Neuronal stem cell (in vitro differentiated cells): ENCODE measurements around the gene PCCB.
"Not testable (repeated sequence)": the region's sequence is repeated elsewhere in the genome, so short reads cannot be mapped to it uniquely, and the experiment has no call there.

Experiments used
- DNase-seq: peaks from one replicate; pipeline ENCODE4 v3.0.0-alpha.2; 2013; ENCODE audit warnings: low spot score
- H2AFZ ChIP-seq: one replicate; pipeline ENCODE4 v1.6.1; 2013; ENCODE audit warnings: mild to moderate bottlenecking, low read length, inconsistent platforms
- H2AK5ac ChIP-seq: 2 replicates; pipeline ENCODE4 v1.6.1; 2013; ENCODE audit warnings: low read depth, mild to moderate bottlenecking, inconsistent platforms, low read length, moderate library complexity, mixed read lengths
- H2BK120ac ChIP-seq: 2 replicates; pipeline ENCODE4 v1.6.1; 2013; ENCODE audit warnings: low read depth, mild to moderate bottlenecking, inconsistent platforms, low read length, moderate library complexity, mixed read lengths
- H2BK12ac ChIP-seq: one replicate; pipeline ENCODE4 v1.6.1; 2013; ENCODE audit warnings: low read length, inconsistent platforms
- H2BK15ac ChIP-seq: 2 replicates; pipeline ENCODE4 v1.6.1; 2013; ENCODE audit warnings: mild to moderate bottlenecking, low read length, inconsistent platforms, mixed read lengths
- H2BK5ac ChIP-seq: one replicate; pipeline ENCODE4 v1.6.1; 2013; ENCODE audit warnings: inconsistent platforms, mild to moderate bottlenecking, low read length, moderate library complexity
- H3K14ac ChIP-seq: one replicate; pipeline ENCODE4 v1.6.1; 2013; ENCODE audit warnings: low read length, inconsistent platforms
- H3K18ac ChIP-seq: 2 replicates; pipeline ENCODE4 v1.6.1; 2013; ENCODE audit warnings: low read length, inconsistent platforms
- H3K23ac ChIP-seq: 2 replicates; pipeline ENCODE4 v1.6.1; 2013; ENCODE audit warnings: low read depth, mild to moderate bottlenecking, mixed read lengths, low read length, inconsistent platforms; ENCODE audit not compliant: poor library complexity
- H3K27ac ChIP-seq: replicated peaks from 3 replicates; pipeline ENCODE4 v1.5.1; 2013; ENCODE audit warnings: low read length, inconsistent platforms
- H3K27me3 ChIP-seq, 3 experiments: 2 replicates each; pipeline ENCODE4 v1.6.1; 2013; ENCODE audit warnings: low read length in 3 of 3, mild to moderate bottlenecking in 2 of 3, inconsistent platforms in 1 of 3, low read depth in 1 of 3, mixed read lengths in 1 of 3, moderate library complexity in 1 of 3; ENCODE audit not compliant: control insufficient read depth in 3 of 3, insufficient read depth in 3 of 3
- H3K36me3 ChIP-seq, 2 donors: replicated peaks in 1 of 2; 2 replicates each; pipeline ENCODE4 v1.6.1; 2013; ENCODE audit warnings: low read length in 2 of 2; ENCODE audit not compliant: control insufficient read depth in 2 of 2, insufficient read depth in 2 of 2
- H3K4ac ChIP-seq: 2 replicates; pipeline ENCODE4 v1.6.1; 2013; ENCODE audit warnings: inconsistent platforms, mild to moderate bottlenecking, low read length, moderate library complexity
- H3K4me1 ChIP-seq, 2 donors: 1 replicate in 1 of 2; 2 replicates in 1 of 2; pipeline ENCODE4 v1.6.1; 2013; ENCODE audit warnings: low read length in 2 of 2, low read depth in 1 of 2; ENCODE audit not compliant: control insufficient read depth in 2 of 2, insufficient read depth in 1 of 2
- H3K4me2 ChIP-seq: one replicate; pipeline ENCODE4 v1.6.1; 2013; ENCODE audit warnings: mild to moderate bottlenecking, low read length, inconsistent platforms; ENCODE audit not compliant: insufficient read depth, poor library complexity, severe bottlenecking
- H3K4me3 ChIP-seq, 2 donors: 2 replicates each; pipeline ENCODE4 v1.5.1; 2013; ENCODE audit warnings: low read length in 2 of 2, mild to moderate bottlenecking in 2 of 2, inconsistent platforms in 1 of 2, moderate library complexity in 1 of 2
- H3K79me1 ChIP-seq: one replicate; pipeline ENCODE4 v1.6.1; 2013; ENCODE audit warnings: low read depth, mild to moderate bottlenecking, inconsistent platforms, low read length, moderate library complexity
- H3K9ac ChIP-seq: one replicate; pipeline ENCODE4 v1.6.1; 2013; ENCODE audit warnings: mild to moderate bottlenecking, low read depth, low read length, inconsistent platforms; ENCODE audit not compliant: poor library complexity
- H3K9me3 ChIP-seq, 2 donors: replicated peaks in 1 of 2; 2 replicates each; pipeline versions ENCODE3 to v1.6.1; 2013; ENCODE audit warnings: low read length in 2 of 2, mild to moderate bottlenecking in 2 of 2, inconsistent platforms in 1 of 2, low read depth in 1 of 2, mixed read lengths in 1 of 2, moderate library complexity in 1 of 2; ENCODE audit not compliant: control insufficient read depth in 2 of 2, insufficient read depth in 1 of 2
- H4K8ac ChIP-seq: one replicate; pipeline ENCODE4 v1.6.1; 2013; ENCODE audit warnings: low read depth, mild to moderate bottlenecking, inconsistent platforms, low read length, moderate library complexity
- H4K91ac ChIP-seq: one replicate; pipeline ENCODE4 v1.6.1; 2013; ENCODE audit warnings: low read length, low read depth, mild to moderate bottlenecking, inconsistent platforms; ENCODE audit not compliant: poor library complexity
- WGBS, 2 donors: extraction: QIAGEN DNeasy Blood & Tissue Kit; methylation state at CpG; one replicate each; pipeline ENCODE4 v1.1.7; 2013; ENCODE audit warnings: missing lambda C conversion rate in 2 of 2, mixed read lengths in 1 of 2; ENCODE audit not compliant: insufficient read length in 2 of 2, insufficient replicate concordance in 1 of 2; ENCODE audit errors: extremely low coverage in 2 of 2; 5-methylcytosine and 5-hydroxymethylcytosine counted together

PCCB gene

GRCh38 chr3:136261826-136262225 lies 11.7 kb downstream of the PCCB start:
- no CpG with 5 or more reads among the region's 5 CpGs for WGBS, 2 donors
- Histone ChIP-seq H4K91ac (no peak overlapping the region), H3K9ac (no peak overlapping the region), H3K27me3 (no peaks in the 10 kb centered on the region), H3K79me1 (no peaks in the 10 kb centered on the region), H3K18ac (no peak overlapping the region), H3K4me1 (peaks cover 0 to 2% of the 10 kb centered on the region in 2 donors), H2BK15ac (no peak overlapping the region), H3K4ac (no peak overlapping the region), H3K9me3 (no peaks in the 10 kb centered on the region), H4K8ac (no peak overlapping the region), H2BK12ac (no peak overlapping the region), H3K23ac (no peak overlapping the region), H2AK5ac (no peak overlapping the region), H2AFZ (no peak overlapping the region), H2BK120ac (no peak overlapping the region), H3K4me3 (no peak overlapping the region), H3K14ac (no peak overlapping the region), H3K4me2 (no peak overlapping the region), H2BK5ac (no peak overlapping the region), H3K27ac (no peak overlapping the region), H3K36me3 (peaks cover 8 to 80% of the 10 kb centered on the region in 2 donors)
- DNase-seq: no peak

DNA sequence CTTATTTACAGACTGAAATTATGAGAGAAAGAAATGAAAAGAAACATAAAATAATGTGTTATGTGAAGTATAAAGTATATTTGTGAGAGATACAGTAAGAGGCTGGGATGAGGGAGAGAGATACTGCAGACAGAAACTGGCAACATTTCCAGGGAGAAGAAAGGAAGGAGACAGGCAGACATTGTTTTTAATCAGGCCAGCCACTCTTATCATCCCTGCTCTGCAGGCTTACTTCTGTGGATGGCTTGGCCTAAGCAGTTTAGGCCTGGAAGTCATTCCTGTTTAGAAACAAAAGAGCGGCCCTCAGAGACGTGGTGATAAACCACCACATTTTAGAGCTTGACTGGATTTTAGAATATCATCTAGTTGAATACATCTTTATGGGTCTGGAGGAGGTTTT lies 12.4 kb downstream of the PCCB start:
- Histone ChIP-seq H4K8ac (no peak overlapping the region), H3K4me2 (no peak overlapping the region), H2BK12ac (no peak overlapping the region), H3K9me3 (no peaks in the 10 kb centered on the region), H2BK15ac (no peak overlapping the region), H3K14ac (no peak overlapping the region), H2AFZ (no peak overlapping the region), H3K4ac (no peak overlapping the region), H4K91ac (no peak overlapping the region), H2BK5ac (no peak overlapping the region), H3K27ac (no peak overlapping the region), H3K4me1 (peaks cover 0 to 2% of the 10 kb centered on the region in 2 donors), H3K36me3 (peaks cover 5 to 79% of the 10 kb centered on the region in 2 donors), H3K27me3 (no peaks in the 10 kb centered on the region), H3K4me3 (no peak overlapping the region), H2BK120ac (no peak overlapping the region), H3K18ac (no peak overlapping the region), H3K9ac (no peak overlapping the region), H2AK5ac (no peak overlapping the region), H3K23ac (no peak overlapping the region), H3K79me1 (peaks cover 2% of the 10 kb centered on the region)
- no CpG with 5 or more reads among the region's 2 CpGs for WGBS, 2 donors
- no peak for DNase-seq

- WGBS, 2 donors: no CpG with 5 or more reads among the region's 7 CpGs
- H3K14ac ChIP-seq: no peak overlapping the region
- H4K91ac ChIP-seq: no peak overlapping the region
- no peak overlapping the region for H2AK5ac ChIP-seq
- no peak for DNase-seq
- no peak overlapping the region for H2AFZ ChIP-seq
- H3K4me2 ChIP-seq: no peak overlapping the region
- H3K23ac ChIP-seq: no peak overlapping the region
- H2BK15ac ChIP-seq: no peak overlapping the region
- H3K4me1 ChIP-seq: peaks cover 0 to 2% of the 10 kb centered on the region in 2 donors
- H2BK12ac ChIP-seq: no peak overlapping the region
- no peak overlapping the region for H4K8ac ChIP-seq
- peaks cover 2% of the 10 kb centered on the region for H3K79me1 ChIP-seq
- no peaks in the 10 kb centered on the region for H3K9me3 ChIP-seq
- no peak overlapping the region for H3K18ac ChIP-seq
- no peak overlapping the region for H2BK5ac ChIP-seq
- no peak overlapping the region for H3K4ac ChIP-seq
- H3K27ac ChIP-seq: no peak overlapping the region
- H3K36me3 ChIP-seq: peaks cover 5 to 76% of the 10 kb centered on the region in 2 donors
- no peak overlapping the region for H2BK120ac ChIP-seq
- H3K4me3 ChIP-seq: no peak overlapping the region
- H3K27me3 ChIP-seq: no peaks in the 10 kb centered on the region
- H3K9ac ChIP-seq: no peak overlapping the region
Observed at GRCh38 chr3:136263251-136263650, 13.1 kb downstream of the PCCB start.

DNA sequence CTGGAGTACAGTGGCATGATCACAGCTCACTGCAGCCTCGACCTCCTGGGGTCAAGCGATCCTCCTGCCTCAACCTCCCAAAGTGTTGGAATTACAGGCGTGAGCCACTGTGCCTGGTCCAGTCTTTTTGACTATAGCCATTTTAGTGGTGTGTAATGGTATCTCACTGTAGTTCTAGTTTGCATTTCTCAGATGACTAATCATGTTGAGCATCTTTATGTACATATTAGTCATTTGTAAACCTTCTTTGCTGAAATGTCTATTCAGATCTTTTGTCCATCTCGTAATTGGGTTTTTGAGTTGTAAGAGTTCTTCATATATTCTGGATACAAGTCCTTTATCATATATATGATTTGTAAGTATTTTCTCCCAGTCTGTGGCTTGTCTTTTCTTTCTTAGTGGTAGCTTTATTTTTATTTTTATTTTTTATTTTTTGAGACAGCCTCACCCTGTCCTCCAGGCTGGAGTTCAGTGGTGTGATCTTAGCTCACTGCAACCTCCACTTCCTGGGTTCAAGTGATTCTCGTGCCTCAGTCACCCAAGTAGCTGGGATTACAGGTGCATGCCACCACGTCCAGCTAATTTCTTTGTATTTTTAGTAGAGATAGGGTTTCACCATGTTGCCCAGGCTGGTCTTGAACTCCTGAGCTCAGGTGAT lies 16.5 kb downstream of the PCCB start:
- not testable (repeated sequence) for H3K27ac ChIP-seq, H4K8ac ChIP-seq, H3K27me3 ChIP-seq, H4K91ac ChIP-seq, DNase-seq, H3K14ac ChIP-seq, H3K18ac ChIP-seq, H3K4me3 ChIP-seq, H3K9me3 ChIP-seq, H3K4me1 ChIP-seq, H2AK5ac ChIP-seq, H3K23ac ChIP-seq, H2BK15ac ChIP-seq, H3K4me2 ChIP-seq, H2BK12ac ChIP-seq, H2BK120ac ChIP-seq, H2AFZ ChIP-seq, H3K9ac ChIP-seq, H3K4ac ChIP-seq, H3K79me1 ChIP-seq, H2BK5ac ChIP-seq
- WGBS, 2 donors: no CpG with 5 or more reads among the region's 6 CpGs
- peaks cover 0 to 66% of the 10 kb centered on the region in 2 donors for H3K36me3 ChIP-seq
